ENCODE measurements around the gene MS4A15.

GRCh38 chr11:60757231-60757800, 649 bp downstream of the MS4A15 start:
- TF ChIP-seq MXI1 (IDR thresholded peaks at IDR 0.05; ENCODE audit: low read depth, low read length) (no peak), ZBTB33 (IDR thresholded peaks at IDR 0.05) (no peak), JUND (IDR thresholded peaks at IDR 0.05; ENCODE audit: low read depth, low read length) (no peak), NFXL1 (IDR thresholded peaks at IDR 0.05; ENCODE audit: borderline replicate concordance) (no peak), POLR2AphosphoS5 (IDR thresholded peaks at IDR 0.05; ENCODE audit: low read length) (no peak)

Data from GM12878 (cell line).